NCI-H1092 (cell line): ENCODE results near the gene RRM1.
"Not testable (repeated sequence)": the region's sequence is repeated elsewhere in the genome, so short reads cannot be mapped to it uniquely, and the experiment has no call there.

ENCODE experiments used
- DNase-seq: peaks from one replicate; lab custom pipeline; 2025; lab: John Stamatoyannopoulos, UW

Gene RRM1

GRCh38 chr11:4094348-4095291, at the start of gene RRM1:
TSS of gene RRM1 (plus strand) at chr11:4094799. CDS start at chr11:4095013, 214 bp downstream.
- DNase-seq: peak; percentile 97

GRCh38 chr11:4044976-4045646, 49.5 kb upstream of the RRM1 start:
- DNase-seq: no peak

GRCh38 chr11:4048340-4048739, 46.3 kb upstream of the RRM1 start:
- no peak for DNase-seq

GRCh38 chr11:4049006-4049405, 45.6 kb upstream of the RRM1 start:
- DNase-seq: no peak

- DNase-seq: no peak
These were observed 44.5 kb upstream of the RRM1 start for GRCh38 chr11:4050138-4050537.

- DNase-seq: not testable (repeated sequence)
These were observed 41.4 kb upstream of the RRM1 start for GRCh38 chr11:4053200-4053599.

- no peak for DNase-seq
These were observed 40.0 kb upstream of the RRM1 start for GRCh38 chr11:4054643-4055042.

GRCh38 chr11:4059424-4059823, 35.2 kb upstream of the RRM1 start:
- DNase-seq: no peak

GRCh38 chr11:4060182-4060923, 34.2 kb upstream of the RRM1 start:
- no peak for DNase-seq

GRCh38 chr11:4061700-4062099, 32.9 kb upstream of the RRM1 start:
- DNase-seq: no peak

- DNase-seq: no peak
These were observed 31.3 kb upstream of the RRM1 start for GRCh38 chr11:4063348-4063747.

GRCh38 chr11:4064278-4064955, 30.2 kb upstream of the RRM1 start:
- no peak for DNase-seq

GRCh38 chr11:4065086-4065485, 29.5 kb upstream of the RRM1 start:
- DNase-seq: no peak

- no peak for DNase-seq
These were observed 28.8 kb upstream of the RRM1 start for GRCh38 chr11:4065601-4066377.

GRCh38 chr11:4066910-4067309, 27.7 kb upstream of the RRM1 start:
- no peak for DNase-seq

GRCh38 chr11:4068962-4069361, 25.6 kb upstream of the RRM1 start:
- no peak for DNase-seq

GRCh38 chr11:4071325-4071724, 23.3 kb upstream of the RRM1 start:
- no peak for DNase-seq

- no peak for DNase-seq
These were observed 22.7 kb upstream of the RRM1 start for GRCh38 chr11:4071914-4072313.

GRCh38 chr11:4072668-4073285, 21.8 kb upstream of the RRM1 start:
- peak; percentile 54 for DNase-seq

GRCh38 chr11:4074266-4074665, 20.3 kb upstream of the RRM1 start:
- DNase-seq: no peak

GRCh38 chr11:4076774-4077173, 17.8 kb upstream of the RRM1 start:
- DNase-seq: no peak
